IPS-18c (cell line): ENCODE results near the gene TIPIN.
A peak's percentile ranks its signal among the peaks of the same experiment; 100 is the strongest.
"Not testable (repeated sequence)": the region's sequence is repeated elsewhere in the genome, so short reads cannot be mapped to it uniquely, and the experiment has no call there.

Experiments used
- H3K4me3 ChIP-seq: 2 replicates; pipeline ENCODE4 v1.7.0; 2013; ENCODE audit warnings: low read depth, mild to moderate bottlenecking, low read length, moderate library complexity; ENCODE audit not compliant: insufficient read depth
- H3K9me3 ChIP-seq: one replicate; pipeline ENCODE4 v1.6.1; 2013; ENCODE audit warnings: mild to moderate bottlenecking, low read length, moderate library complexity; ENCODE audit not compliant: control insufficient read depth, insufficient read depth

TIPIN gene

GRCh38 chr15:66326051-66326450 lies 30.4 kb downstream of the TIPIN start:
- H3K4me3 ChIP-seq: no peak overlapping the region

GRCh38 chr15:66323312-66323928 lies 33.1 kb downstream of the TIPIN start:
- H3K4me3 ChIP-seq: no peak overlapping the region

More at GRCh38 chr15:66326051-66326450, 30.4 kb downstream of the TIPIN start:
- H3K9me3 ChIP-seq: no peaks in the 10 kb centered on the region

GRCh38 chr15:66312144-66312543 lies 44.3 kb downstream of the TIPIN start:
- H3K4me3 ChIP-seq: no peak overlapping the region

More at GRCh38 chr15:66323312-66323928, 33.1 kb downstream of the TIPIN start:
- H3K9me3 ChIP-seq: no peaks in the 10 kb centered on the region

GRCh38 chr15:66310786-66311185 lies 45.7 kb downstream of the TIPIN start:
- Histone ChIP-seq H3K4me3 (no peak overlapping the region), H3K9me3 (no peaks in the 10 kb centered on the region)

More at GRCh38 chr15:66312144-66312543, 44.3 kb downstream of the TIPIN start:
- no peaks in the 10 kb centered on the region for H3K9me3 ChIP-seq

GRCh38 chr15:66309828-66310227 lies 46.7 kb downstream of the TIPIN start:
- H3K4me3 ChIP-seq: no peak overlapping the region
- H3K9me3 ChIP-seq: no peaks in the 10 kb centered on the region

GRCh38 chr15:66308531-66308930 lies 48.0 kb downstream of the TIPIN start:
- Histone ChIP-seq H3K4me3 (no peak overlapping the region), H3K9me3 (no peaks in the 10 kb centered on the region)

- Histone ChIP-seq H3K4me3 (no peak overlapping the region), H3K9me3 (no peaks in the 10 kb centered on the region)
Measured at GRCh38 chr15:66306381-66306780, 50.1 kb downstream of the TIPIN start.

- H3K9me3 ChIP-seq, H3K4me3 ChIP-seq: not testable (repeated sequence)
Measured at GRCh38 chr15:66304425-66304824, 52.1 kb downstream of the TIPIN start.

- Histone ChIP-seq H3K4me3 (no peak overlapping the region), H3K9me3 (no peaks in the 10 kb centered on the region)
Measured at GRCh38 chr15:66302489-66303278, 53.8 kb downstream of the TIPIN start.

GRCh38 chr15:66298803-66299251 lies 57.7 kb downstream of the TIPIN start:
- no peak overlapping the region for H3K4me3 ChIP-seq
- no peaks in the 10 kb centered on the region for H3K9me3 ChIP-seq

GRCh38 chr15:66296186-66296585 lies 60.3 kb downstream of the TIPIN start:
- Histone ChIP-seq H3K4me3 (no peak overlapping the region), H3K9me3 (no peaks in the 10 kb centered on the region)

GRCh38 chr15:66294932-66295235 lies 61.6 kb downstream of the TIPIN start:
- Histone ChIP-seq H3K4me3 (no peak overlapping the region; the same call in 1 of the 2 replicates), H3K9me3 (no peaks in the 10 kb centered on the region)

GRCh38 chr15:66294157-66294931 lies 62.1 kb downstream of the TIPIN start:
- Histone ChIP-seq H3K4me3 (peak overlapping the region; percentile 71), H3K9me3 (no peaks in the 10 kb centered on the region)

GRCh38 chr15:66293419-66294156 lies 62.9 kb downstream of the TIPIN start, which contains the start of gene DIS3L:
TSS of gene DIS3L (plus strand) at chr15:66293568. CDS start at chr15:66293597, 29 bp downstream.
- Histone ChIP-seq H3K9me3 (no peaks in the 10 kb centered on the region), H3K4me3 (peak within 1 kb of the TSS; percentile 71)

GRCh38 chr15:66292571-66293418 lies 63.7 kb downstream of the TIPIN start:
- H3K9me3 ChIP-seq: no peaks in the 10 kb centered on the region

GRCh38 chr15:66291816-66292570 lies 64.5 kb downstream of the TIPIN start:
- H3K9me3 ChIP-seq: no peaks in the 10 kb centered on the region
- no peak overlapping the region for H3K4me3 ChIP-seq

More at GRCh38 chr15:66292571-66293418, 63.7 kb downstream of the TIPIN start:
- H3K4me3 ChIP-seq: peak overlapping the region; percentile 71
